Measurements from ENCODE around the gene TTC27. TPM values are rescaled to one million over a fixed set of nuclear protein-coding genes. Genes with fewer than 3 reads are reported as not detected.

The TTC27 gene
- total RNA-seq = 10 to 100 TPM; 16.4 to 20.3 TPM
- polyA plus RNA-seq (2013, experiment 1 of 2) = 14.4 TPM
- polyA plus RNA-seq (2013, experiment 2 of 2) = 14.2 TPM
- long read RNA-seq, experiment 1, partial matches to known transcripts = 2 of 6 reads
- long read RNA-seq, experiment 1, other reads (novel, unspliced or antisense) = 4 of 6 reads
- long read RNA-seq, experiment 2, transcript TTC27-201 (20 exons, 2,876 nt) = major isoform, 17 of 25 reads
- long read RNA-seq, experiment 2, partial matches to known transcripts = 3 of 25 reads
- long read RNA-seq, experiment 2, other reads (novel, unspliced or antisense) = 5 of 25 reads
- long read RNA-seq, experiment 3, transcript TTC27-201 (20 exons, 2,876 nt) = major isoform, 130 of 161 reads
- long read RNA-seq, experiment 3, partial matches to known transcripts = 3 of 161 reads
- long read RNA-seq, experiment 3, other reads (novel, unspliced or antisense) = 28 of 161 reads
- long read RNA-seq, experiment 4, transcript TTC27-201 (20 exons, 2,876 nt) = major isoform, 10 of 22 reads
- long read RNA-seq, experiment 4, partial matches to known transcripts = 9 of 22 reads
- long read RNA-seq, experiment 4, other reads (novel, unspliced or antisense) = 3 of 22 reads

GRCh38 chr2:32627814-32628579 lies at the start of gene TTC27:
TSS of gene TTC27 (plus strand) at chr2:32628050. CDS start at chr2:32628293, 243 bp downstream.
- Mint-ChIP-seq H3K4me1 (peaks cover 6% of the 10 kb centered on the region), H3K9me3 (no peaks in the 10 kb centered on the region), H3K27me3 (ENCODE audit: insufficient read depth) (no peaks in the 10 kb centered on the region), H3K27ac (peak within 1 kb of the TSS; percentile 89), H3K4me3 (peak within 1 kb of the TSS; percentile 84), H3K36me3 (ENCODE audit: low read depth) (peaks cover 16% of the 10 kb centered on the region)
- TF ChIP-seq CTCF (conservative IDR thresholded peaks at IDR 0.05) = no peak
- 0% methylated on average over 23 to 39 of the region's 39 CpGs for WGBS, 2 experiments (ENCODE audit: insufficient coverage in 1 of 2, insufficient read length in 1 of 2)
- DNase-seq = peak; percentile 98
- Histone ChIP-seq H3K4me1 (ENCODE audit: control insufficient read depth, insufficient read depth, low read length) (no peaks in the 10 kb centered on the region), H3K9ac (ENCODE audit: extremely low read depth, low read length, poor library complexity, severe bottlenecking) (peak within 1 kb of the TSS; percentile 71), H3K4me3 (ENCODE audit: low read length) (peak within 1 kb of the TSS; percentile 93), H3K27ac (ENCODE audit: low read depth, low read length) (no peak within 1 kb of the TSS), H3K36me3 (ENCODE audit: control insufficient read depth, insufficient read depth, low read length) (peaks cover 4% of the 10 kb centered on the region), H3K27me3 (ENCODE audit: control insufficient read depth, insufficient read depth, low read length, poor library complexity, severe bottlenecking) (no peaks in the 10 kb centered on the region), H3K9me3 (ENCODE audit: control insufficient read depth, low read length) (no peaks in the 10 kb centered on the region)

- peaks cover 13% of the 10 kb centered on the region for H3K4me1 Mint-ChIP-seq
- Histone ChIP-seq H3K27ac (ENCODE audit: low read depth, low read length) (no peak overlapping the region), H3K9ac (ENCODE audit: extremely low read depth, low read length, poor library complexity, severe bottlenecking) (no peak overlapping the region), H3K4me3 (ENCODE audit: low read length) (no peak overlapping the region), H3K27me3 (ENCODE audit: control insufficient read depth, insufficient read depth, low read length, poor library complexity, severe bottlenecking) (no peaks in the 10 kb centered on the region), H3K36me3 (ENCODE audit: control insufficient read depth, insufficient read depth, low read length) (peaks cover 32% of the 10 kb centered on the region), H3K4me1 (ENCODE audit: control insufficient read depth, insufficient read depth, low read length) (no peaks in the 10 kb centered on the region), H3K9me3 (ENCODE audit: control insufficient read depth, low read length) (no peaks in the 10 kb centered on the region)
- no peaks in the 10 kb centered on the region for H3K27me3 Mint-ChIP-seq (ENCODE audit: insufficient read depth)
- H3K36me3 Mint-ChIP-seq (ENCODE audit: low read depth) = peaks cover 15% of the 10 kb centered on the region
- no peak for TF ChIP-seq CTCF (conservative IDR thresholded peaks at IDR 0.05)
- DNase-seq = no peak
- H3K9me3 Mint-ChIP-seq = no peaks in the 10 kb centered on the region
- H3K4me3 Mint-ChIP-seq = no peak overlapping the region
- peak overlapping the region; percentile 77 for H3K27ac Mint-ChIP-seq
- WGBS, 2 experiments (ENCODE audit: insufficient coverage in 1 of 2, insufficient read length in 1 of 2) = 92% methylated on average over 3 of the region's 3 CpGs; no CpG with 5 or more reads in 1 of the 2 experiments
Measured at GRCh38 chr2:32591669-32592463, 36.0 kb upstream of the TTC27 start.

GRCh38 chr2:32594573-32594972 lies 33.3 kb upstream of the TTC27 start:
- Mint-ChIP-seq H3K4me1 (peaks cover 6% of the 10 kb centered on the region), H3K27ac (no peak overlapping the region), H3K4me3 (no peak overlapping the region), H3K27me3 (ENCODE audit: insufficient read depth) (no peaks in the 10 kb centered on the region), H3K36me3 (ENCODE audit: low read depth) (peaks cover 25% of the 10 kb centered on the region), H3K9me3 (no peaks in the 10 kb centered on the region)
- Histone ChIP-seq H3K9ac (ENCODE audit: extremely low read depth, low read length, poor library complexity, severe bottlenecking) (no peak overlapping the region), H3K4me3 (ENCODE audit: low read length) (no peak overlapping the region), H3K9me3 (ENCODE audit: control insufficient read depth, low read length) (no peaks in the 10 kb centered on the region), H3K4me1 (ENCODE audit: control insufficient read depth, insufficient read depth, low read length) (no peaks in the 10 kb centered on the region), H3K27me3 (ENCODE audit: control insufficient read depth, insufficient read depth, low read length, poor library complexity, severe bottlenecking) (no peaks in the 10 kb centered on the region), H3K36me3 (ENCODE audit: control insufficient read depth, insufficient read depth, low read length) (peaks cover 57% of the 10 kb centered on the region), H3K27ac (ENCODE audit: low read depth, low read length) (no peak overlapping the region)
- 92 to 99% methylated on average over 2 of the region's 3 CpGs for WGBS, 2 experiments (ENCODE audit: insufficient coverage in 1 of 2, insufficient read length in 1 of 2)
- no peak for DNase-seq
- TF ChIP-seq CTCF (conservative IDR thresholded peaks at IDR 0.05) = no peak

All from endodermal cell (in vitro differentiated cells).